ENCODE data around the gene CHD5. TPM values are rescaled to one million over a fixed set of nuclear protein-coding genes. Genes with fewer than 3 reads are reported as not detected.

Gene CHD5
- total and polyA plus RNA-seq, 12 donors: 0.07 to 56.5 (median 2.1) TPM; not detected in 2

GRCh38 chr1:6083801-6084446 lies 96.2 kb downstream of the CHD5 start:
- intact Hi-C loops (cut with DNase I): no loop called here
- no peak overlapping the region for H3K4me3 ChIP-seq
- 74 to 85% (median 80%) methylated on average over 11 to 12 of the region's 12 CpGs for WGBS, 4 donors
- no peaks in the 10 kb centered on the region for H3K4me1 ChIP-seq (replicated peaks in 1 of 2)
- H3K27me3 ChIP-seq: no peaks in the 10 kb centered on the region
- no peaks in the 10 kb centered on the region for H3K9me3 ChIP-seq (replicated peaks in 1 of 3)
- no peak for TF ChIP-seq POLR2A (IDR thresholded peaks at IDR 0.05)
- TF ChIP-seq CTCF (IDR thresholded peaks at IDR 0.05): no peak
- DNase-seq: no peak
- H3K27ac ChIP-seq: no peak overlapping the region
- H3K36me3 ChIP-seq (replicated peaks in 1 of 2): no peaks in the 10 kb centered on the region

GRCh38 chr1:6083385-6083784 lies 96.7 kb downstream of the CHD5 start:
- no peaks in the 10 kb centered on the region for H3K27me3 ChIP-seq
- H3K4me1 ChIP-seq (replicated peaks in 1 of 2): no peaks in the 10 kb centered on the region
- DNase-seq: no peak
- 84 to 90% (median 85%) methylated on average over 6 to 18 of the region's 18 CpGs for WGBS, 4 donors
- H3K27ac ChIP-seq: no peak overlapping the region
- no peaks in the 10 kb centered on the region for H3K9me3 ChIP-seq (replicated peaks in 1 of 3)
- intact Hi-C loops (cut with DNase I): no loop called here
- TF ChIP-seq POLR2A (IDR thresholded peaks at IDR 0.05) (no peak), CTCF (IDR thresholded peaks at IDR 0.05) (no peak)
- no peak overlapping the region for H3K4me3 ChIP-seq
- no peaks in the 10 kb centered on the region for H3K36me3 ChIP-seq (replicated peaks in 1 of 2)

- H3K27ac ChIP-seq: no peak overlapping the region
- no peak for TF ChIP-seq POLR2A (IDR thresholded peaks at IDR 0.05)
- TF ChIP-seq CTCF (IDR thresholded peaks at IDR 0.05): no peak
- no peaks in the 10 kb centered on the region for H3K36me3 ChIP-seq (replicated peaks in 1 of 2)
- no peaks in the 10 kb centered on the region for H3K9me3 ChIP-seq (replicated peaks in 1 of 3)
- intact Hi-C loops (cut with DNase I): no loop called here
- H3K27me3 ChIP-seq: no peaks in the 10 kb centered on the region
- H3K4me3 ChIP-seq: no peak overlapping the region
- DNase-seq: no peak
- H3K4me1 ChIP-seq (replicated peaks in 1 of 2): no peaks in the 10 kb centered on the region
- 73 to 82% (median 78%) methylated on average over 7 to 10 of the region's 10 CpGs for WGBS, 4 donors
Measured at GRCh38 chr1:6082430-6082971, 97.6 kb downstream of the CHD5 start.

- Histone ChIP-seq H3K4me3 (no peak overlapping the region), H3K36me3 (replicated peaks in 1 of 2) (no peaks in the 10 kb centered on the region), H3K27me3 (no peaks in the 10 kb centered on the region), H3K27ac (no peak overlapping the region), H3K9me3 (replicated peaks in 1 of 3) (no peaks in the 10 kb centered on the region), H3K4me1 (replicated peaks in 1 of 2) (no peaks in the 10 kb centered on the region)
- TF ChIP-seq CTCF (IDR thresholded peaks at IDR 0.05) (no peak), POLR2A (IDR thresholded peaks at IDR 0.05) (no peak)
- DNase-seq: no peak
- WGBS, 4 donors: 74 to 91% (median 84%) methylated on average over 4 to 12 of the region's 12 CpGs
- intact Hi-C loops (cut with DNase I): no loop called here
Measured at GRCh38 chr1:6081901-6082300, 98.2 kb downstream of the CHD5 start.

Measured in adrenal gland (tissue), 12 donors.